ENCODE measurements around the gene EVI5. TPM values are rescaled to one million over a fixed set of nuclear protein-coding genes. Genes with fewer than 3 reads are reported as not detected.
"Not testable (repeated sequence)": the region's sequence is repeated elsewhere in the genome, so short reads cannot be mapped to it uniquely, and the experiment has no call there.

Gene EVI5
- total RNA-seq, 1 experiment from 2014 or later = 23.2 TPM

DNA sequence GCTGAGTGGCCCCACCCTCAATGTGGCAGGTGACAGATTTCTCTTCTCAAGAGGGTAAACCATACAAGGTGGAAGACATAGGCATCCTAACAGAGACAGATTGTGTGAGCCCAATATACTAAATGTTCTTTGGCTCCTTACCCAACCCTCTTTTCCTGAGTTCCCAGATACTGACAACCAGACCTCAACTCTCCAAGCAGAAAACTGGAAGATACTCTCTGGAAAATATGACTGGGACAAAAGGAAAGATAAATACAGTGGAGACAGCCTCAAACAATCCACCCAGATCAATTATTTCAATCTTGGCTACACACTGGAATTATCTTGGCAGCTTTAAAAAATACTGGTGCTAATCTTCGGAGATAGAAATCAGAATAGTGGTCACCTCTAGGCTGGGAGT, 6.5 kb downstream of the EVI5 start:
- CTCF ChIA-PET = interaction anchor here (2.5 kb wide), 1 partner anchor 29 kb away, joined by 10 read pairs; no protein-coding TSS in a partner anchor
- POLR2A ChIA-PET = interaction anchor here (1.3 kb wide), 1 partner anchor 25 kb away, joined by 3 read pairs; no protein-coding TSS in a partner anchor
- no peak for DNase-seq (ENCODE audit: unreplicated experiment)
- TF ChIP-seq, protein P1, sequence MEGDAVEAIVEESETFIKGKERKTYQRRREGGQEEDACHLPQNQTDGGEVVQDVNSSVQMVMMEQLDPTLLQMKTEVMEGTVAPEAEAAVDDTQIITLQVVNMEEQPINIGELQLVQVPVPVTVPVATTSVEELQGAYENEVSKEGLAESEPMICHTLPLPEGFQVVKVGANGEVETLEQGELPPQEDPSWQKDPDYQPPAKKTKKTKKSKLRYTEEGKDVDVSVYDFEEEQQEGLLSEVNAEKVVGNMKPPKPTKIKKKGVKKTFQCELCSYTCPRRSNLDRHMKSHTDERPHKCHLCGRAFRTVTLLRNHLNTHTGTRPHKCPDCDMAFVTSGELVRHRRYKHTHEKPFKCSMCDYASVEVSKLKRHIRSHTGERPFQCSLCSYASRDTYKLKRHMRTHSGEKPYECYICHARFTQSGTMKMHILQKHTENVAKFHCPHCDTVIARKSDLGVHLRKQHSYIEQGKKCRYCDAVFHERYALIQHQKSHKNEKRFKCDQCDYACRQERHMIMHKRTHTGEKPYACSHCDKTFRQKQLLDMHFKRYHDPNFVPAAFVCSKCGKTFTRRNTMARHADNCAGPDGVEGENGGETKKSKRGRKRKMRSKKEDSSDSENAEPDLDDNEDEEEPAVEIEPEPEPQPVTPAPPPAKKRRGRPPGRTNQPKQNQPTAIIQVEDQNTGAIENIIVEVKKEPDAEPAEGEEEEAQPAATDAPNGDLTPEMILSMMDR (IDR thresholded peaks at IDR 0.05; ENCODE audit: unreplicated experiment) = no peak
- Mint-ChIP-seq H3K4me1 (ENCODE audit: insufficient read depth, unreplicated experiment) (peaks cover 4% of the 10 kb centered on the region), H3K27ac (ENCODE audit: low read depth, unreplicated experiment) (no peak overlapping the region), H3K9me3 (ENCODE audit: unreplicated experiment) (no peaks in the 10 kb centered on the region), H3K36me3 (ENCODE audit: insufficient read depth, unreplicated experiment) (no peaks in the 10 kb centered on the region), H3K4me3 (ENCODE audit: unreplicated experiment) (no peak overlapping the region), H3K27me3 (ENCODE audit: insufficient read depth, unreplicated experiment) (no peaks in the 10 kb centered on the region)
- no TSS peak for BruUV-seq (replicated peaks)
- intact Hi-C loops (cut with micrococcal nuclease) = no loop called here

DNA sequence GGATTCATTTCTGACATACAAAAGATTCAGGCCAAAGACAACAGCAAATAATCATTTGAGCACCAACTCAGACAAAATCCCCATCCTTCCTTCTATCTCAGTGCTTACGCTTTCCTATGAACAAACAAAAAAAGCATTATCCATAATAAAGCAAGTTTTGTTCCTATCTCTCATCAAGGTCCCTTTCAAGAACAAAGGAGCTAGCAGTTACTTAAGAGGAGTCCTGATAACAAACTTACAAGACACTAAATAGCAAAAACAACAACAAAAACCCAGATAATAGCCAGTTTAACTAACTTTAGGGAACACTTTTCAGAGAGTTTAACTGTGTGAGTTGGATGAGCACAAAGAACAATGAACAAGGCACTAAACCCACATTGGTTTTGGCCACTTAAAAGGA, 10.5 kb downstream of the EVI5 start:
- Mint-ChIP-seq H3K4me1 (ENCODE audit: insufficient read depth, unreplicated experiment) (no peaks in the 10 kb centered on the region), H3K36me3 (ENCODE audit: insufficient read depth, unreplicated experiment) (peaks cover 5% of the 10 kb centered on the region), H3K27me3 (ENCODE audit: insufficient read depth, unreplicated experiment) (no peaks in the 10 kb centered on the region), H3K27ac (ENCODE audit: low read depth, unreplicated experiment) (no peak overlapping the region), H3K4me3 (ENCODE audit: unreplicated experiment) (no peak overlapping the region), H3K9me3 (ENCODE audit: unreplicated experiment) (peaks cover 8% of the 10 kb centered on the region)
- POLR2A ChIA-PET = interaction anchor here (0.6 to 1.0 kb wide), 2 partner anchors 14 to 111 kb away, joined by 3 read pairs; no protein-coding TSS in a partner anchor
- intact Hi-C loops (cut with micrococcal nuclease) = no loop called here
- no peak for DNase-seq (ENCODE audit: unreplicated experiment)
- no TSS peak for BruUV-seq (replicated peaks)
- TF ChIP-seq, protein P1 (IDR thresholded peaks at IDR 0.05; ENCODE audit: unreplicated experiment) = no peak
- CTCF ChIA-PET = interaction anchor here (0.6 to 0.7 kb wide), 2 partner anchors 64 to 76 kb away, joined by 3 to 5 read pairs; no protein-coding TSS in a partner anchor

DNA sequence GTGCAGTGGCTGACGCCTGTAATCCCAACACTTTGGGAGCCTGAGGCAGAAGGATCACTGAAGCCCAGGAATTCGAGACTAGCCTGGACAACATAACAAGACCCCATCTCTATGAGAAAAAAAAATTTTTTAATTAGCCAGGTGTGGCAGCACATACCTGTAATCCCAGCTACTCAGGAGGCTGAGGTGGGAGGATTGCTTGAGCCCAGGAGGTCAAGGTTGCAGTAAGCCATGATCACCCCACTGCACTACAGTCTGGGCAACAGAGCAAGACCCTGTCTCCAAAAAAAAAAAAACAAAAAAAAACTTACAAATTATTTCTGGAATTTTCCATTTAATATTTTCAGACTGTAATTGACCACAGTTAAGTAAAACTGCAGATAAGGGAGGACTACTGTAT, 11.2 kb downstream of the EVI5 start:
- H3K27ac Mint-ChIP-seq (ENCODE audit: low read depth, unreplicated experiment); BruUV-seq (replicated peaks); DNase-seq (ENCODE audit: unreplicated experiment); intact Hi-C loops (cut with micrococcal nuclease); H3K4me3 Mint-ChIP-seq (ENCODE audit: unreplicated experiment); H3K36me3 Mint-ChIP-seq (ENCODE audit: insufficient read depth, unreplicated experiment); H3K27me3 Mint-ChIP-seq (ENCODE audit: insufficient read depth, unreplicated experiment); H3K4me1 Mint-ChIP-seq (ENCODE audit: insufficient read depth, unreplicated experiment): not testable (repeated sequence)
- H3K9me3 Mint-ChIP-seq (ENCODE audit: unreplicated experiment) = peaks cover 12% of the 10 kb centered on the region
- ChIA-PET POLR2A (interaction anchor here (1.0 kb wide), 1 partner anchor 15 kb away, joined by 3 read pairs; no protein-coding TSS in a partner anchor), CTCF (interaction anchor here (0.7 kb wide), 3 partner anchors 65 to 283 kb away, joined by 3 to 4 read pairs (median 3); no protein-coding TSS in a partner anchor)

DNA sequence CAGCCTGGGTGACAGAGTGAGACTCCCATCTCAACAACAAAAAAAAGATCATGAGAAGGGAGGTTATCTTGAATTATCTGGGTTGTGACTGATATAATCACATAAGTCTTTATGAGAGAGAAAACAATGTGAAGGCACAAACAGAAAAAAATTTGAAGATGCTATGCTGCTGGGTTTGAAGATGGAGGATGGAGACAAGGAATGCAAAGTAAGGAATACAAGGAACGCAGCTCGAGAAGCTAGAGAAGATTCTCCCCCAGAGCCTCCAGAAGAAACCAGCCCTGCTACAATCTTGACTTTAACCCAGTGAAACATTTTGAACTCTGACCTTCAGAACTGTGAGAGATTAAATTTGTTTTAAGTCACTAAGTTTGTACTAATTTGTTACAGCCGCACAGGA, 15.1 kb downstream of the EVI5 start:
- Mint-ChIP-seq H3K4me3 (ENCODE audit: unreplicated experiment) (no peak overlapping the region), H3K27me3 (ENCODE audit: insufficient read depth, unreplicated experiment) (no peaks in the 10 kb centered on the region), H3K9me3 (ENCODE audit: unreplicated experiment) (peaks cover 15% of the 10 kb centered on the region), H3K4me1 (ENCODE audit: insufficient read depth, unreplicated experiment) (no peaks in the 10 kb centered on the region), H3K27ac (ENCODE audit: low read depth, unreplicated experiment) (no peak overlapping the region), H3K36me3 (ENCODE audit: insufficient read depth, unreplicated experiment) (peaks cover 5% of the 10 kb centered on the region)
- no peak for DNase-seq (ENCODE audit: unreplicated experiment)
- BruUV-seq (replicated peaks) = no TSS peak
- intact Hi-C loops (cut with micrococcal nuclease) = no loop called here
- CTCF ChIA-PET = interaction anchor here (0.6 to 1.7 kb wide), 2 partner anchors 14 to 21 kb away, joined by 3 to 4 read pairs; no protein-coding TSS in a partner anchor
- POLR2A ChIA-PET = no interaction called here
- TF ChIP-seq, protein P1 (IDR thresholded peaks at IDR 0.05; ENCODE audit: unreplicated experiment) = no peak
